ENCODE data around the gene PPP3CA. TPM values are rescaled to one million over a fixed set of nuclear protein-coding genes. Genes with fewer than 3 reads are reported as not detected.

The PPP3CA gene
- total RNA-seq, 2 donors from 2014 or later: 3.3 to 3.5 TPM

- no peak for DNase-seq (ENCODE audit: low spot score in 2 of 2)
- ATAC-seq: no peak
- H3K27ac Mint-ChIP-seq: no peak overlapping the region
- H3K36me3 Mint-ChIP-seq: no peaks in the 10 kb centered on the region
- no peaks in the 10 kb centered on the region for H3K9me3 Mint-ChIP-seq
Observed at GRCh38 chr4:101066626-101067170, 280.6 kb downstream of the PPP3CA start.

DNA sequence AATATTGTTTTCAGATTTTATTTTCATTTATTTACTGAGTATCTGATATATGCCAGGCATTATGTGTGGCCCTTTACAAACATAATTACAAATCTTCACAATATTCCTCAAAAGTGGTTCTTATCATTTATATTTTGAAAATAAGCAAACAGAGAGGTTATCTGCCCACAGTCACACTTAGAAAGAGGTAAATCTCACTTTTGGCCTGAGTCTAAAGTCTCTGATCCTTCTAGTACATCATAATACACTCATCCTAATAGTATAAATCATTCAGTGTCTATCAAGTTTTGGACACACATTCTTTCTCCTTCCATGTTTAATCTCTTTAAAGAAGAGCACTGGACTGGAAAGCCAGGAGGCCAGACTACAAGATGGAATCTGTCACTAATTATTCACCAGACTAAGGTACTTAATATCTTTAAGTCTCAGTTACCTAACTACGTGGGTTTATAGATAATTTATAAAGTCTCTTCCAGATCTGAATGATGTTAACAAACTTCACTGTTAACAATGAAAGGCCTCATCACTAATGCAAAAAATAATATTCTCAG is 281.3 kb downstream of the PPP3CA start:
- ATAC-seq (no peak), DNase-seq (ENCODE audit: low spot score in 2 of 2) (no peak)
- no peaks in the 10 kb centered on the region for H3K36me3 Mint-ChIP-seq
- H3K9me3 Mint-ChIP-seq: no peaks in the 10 kb centered on the region
- no peak overlapping the region for H3K27ac Mint-ChIP-seq

GRCh38 chr4:101065346-101065745 is 282.0 kb downstream of the PPP3CA start:
- Mint-ChIP-seq H3K9me3 (no peaks in the 10 kb centered on the region), H3K36me3 (no peaks in the 10 kb centered on the region), H3K27ac (no peak overlapping the region)
- DNase-seq (ENCODE audit: low spot score in 2 of 2): no peak
- no peak for ATAC-seq

- Mint-ChIP-seq H3K27ac (no peak overlapping the region), H3K9me3 (no peaks in the 10 kb centered on the region), H3K36me3 (no peaks in the 10 kb centered on the region)
- ATAC-seq (no peak), DNase-seq (ENCODE audit: low spot score in 2 of 2) (no peak)
Observed at GRCh38 chr4:101064541-101065180, 282.7 kb downstream of the PPP3CA start.

DNA sequence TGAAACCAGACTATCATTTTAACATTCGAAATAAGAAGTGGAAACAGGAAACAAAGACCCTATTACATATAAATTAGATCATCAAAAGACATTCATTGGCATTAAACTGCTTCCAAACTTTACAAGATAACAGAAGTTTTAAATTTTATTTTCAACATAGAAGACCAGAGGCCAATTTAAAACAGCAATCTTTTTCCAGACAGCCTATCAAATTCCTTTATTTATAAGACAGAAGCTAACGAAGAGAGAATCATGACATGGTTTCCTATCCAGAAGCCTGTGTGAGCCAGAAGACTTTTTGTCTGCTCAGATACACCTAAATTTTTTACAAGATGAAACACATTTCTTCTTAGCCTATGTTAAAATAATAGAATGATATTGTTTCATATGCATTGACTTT is 291.9 kb downstream of the PPP3CA start:
- ATAC-seq (no peak), DNase-seq (ENCODE audit: low spot score in 2 of 2) (no peak)
- no peak overlapping the region for H3K27ac Mint-ChIP-seq
- H3K36me3 Mint-ChIP-seq: no peaks in the 10 kb centered on the region
- H3K9me3 Mint-ChIP-seq: no peaks in the 10 kb centered on the region

GRCh38 chr4:101050837-101051205 is 296.5 kb downstream of the PPP3CA start:
- no peak for ATAC-seq
- Mint-ChIP-seq H3K36me3 (no peaks in the 10 kb centered on the region), H3K9me3 (no peaks in the 10 kb centered on the region), H3K27ac (no peak overlapping the region)
- DNase-seq (ENCODE audit: low spot score in 2 of 2): no peak

- peaks cover 0 to 4% of the 10 kb centered on the region in 2 donors for H3K36me3 Mint-ChIP-seq
- no peak overlapping the region for H3K27ac Mint-ChIP-seq
- ATAC-seq: peak; percentile 46 to 88
- H3K9me3 Mint-ChIP-seq: no peaks in the 10 kb centered on the region
- no peak for DNase-seq (ENCODE audit: low spot score in 2 of 2)
Observed at GRCh38 chr4:101050088-101050836, 297.1 kb downstream of the PPP3CA start.

GRCh38 chr4:101049549-101050001 is 297.8 kb downstream of the PPP3CA start:
- H3K9me3 Mint-ChIP-seq: no peaks in the 10 kb centered on the region
- H3K27ac Mint-ChIP-seq: no peak overlapping the region
- peaks cover 0 to 9% of the 10 kb centered on the region in 2 donors for H3K36me3 Mint-ChIP-seq
- ATAC-seq (no peak), DNase-seq (ENCODE audit: low spot score in 2 of 2) (no peak)

DNA sequence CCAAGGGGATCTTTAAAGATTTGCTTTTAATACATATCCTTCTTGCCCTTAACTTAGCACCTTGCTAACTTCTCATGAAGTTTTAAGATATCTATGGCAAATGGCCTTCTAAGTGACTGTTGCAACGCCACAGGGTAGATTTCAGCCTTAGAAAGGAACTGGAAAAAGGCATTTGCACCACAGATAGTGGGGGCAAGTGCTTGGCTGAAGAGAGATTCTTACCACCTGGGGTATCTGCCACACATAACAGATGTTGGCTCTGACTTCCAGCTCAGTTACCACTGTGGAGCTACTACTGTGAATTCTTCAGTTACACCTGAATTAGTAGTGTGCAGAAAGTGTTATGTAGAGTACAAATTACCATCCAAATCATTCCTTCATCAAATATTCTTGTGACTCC is 302.6 kb downstream of the PPP3CA start:
- no peak for ATAC-seq
- no peak for DNase-seq (ENCODE audit: low spot score in 2 of 2)
- Mint-ChIP-seq H3K9me3 (no peaks in the 10 kb centered on the region), H3K36me3 (peaks cover 0 to 9% of the 10 kb centered on the region in 2 donors), H3K27ac (no peak overlapping the region)

DNA sequence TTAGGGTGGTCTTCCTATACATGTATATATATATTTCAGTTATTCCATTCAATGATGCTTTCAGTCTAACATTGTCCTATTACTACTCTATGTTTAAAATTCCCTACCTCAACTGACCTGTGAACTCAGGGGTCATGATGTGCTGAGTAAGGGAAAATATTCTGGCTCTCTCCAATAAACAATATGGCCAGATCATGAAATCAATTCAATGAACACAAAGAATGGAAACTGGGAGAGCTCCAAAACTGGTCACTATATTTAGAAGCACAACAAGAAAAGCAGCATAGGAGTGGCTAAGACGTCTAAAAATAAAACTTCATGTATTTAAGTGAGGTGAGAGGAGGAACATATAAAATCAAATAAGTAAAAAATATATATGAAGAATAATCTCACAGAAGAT is 304.5 kb downstream of the PPP3CA start:
- ATAC-seq (no peak), DNase-seq (ENCODE audit: low spot score in 2 of 2) (no peak)
- no peaks in the 10 kb centered on the region for H3K9me3 Mint-ChIP-seq
- H3K36me3 Mint-ChIP-seq: peaks cover 0 to 9% of the 10 kb centered on the region in 2 donors
- H3K27ac Mint-ChIP-seq: no peak overlapping the region

DNA sequence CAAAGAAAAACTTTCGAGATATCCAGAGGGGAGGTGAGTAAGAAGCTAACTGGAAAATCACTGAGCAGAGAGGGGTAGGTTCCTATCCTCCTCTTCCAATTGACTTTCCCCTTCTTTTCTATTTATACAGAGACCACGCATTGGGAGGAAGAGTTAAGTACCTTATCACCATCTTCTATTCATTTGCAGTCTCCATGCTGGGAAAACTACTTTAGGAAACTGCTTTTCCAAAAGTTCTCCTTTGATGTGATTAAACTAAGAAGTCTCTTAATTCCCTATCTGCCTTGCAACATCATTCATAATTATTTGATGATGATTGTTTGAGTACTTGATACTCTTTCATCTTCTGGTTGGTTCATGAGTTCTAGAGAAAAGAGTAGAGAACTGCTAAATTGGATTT is 306.6 kb downstream of the PPP3CA start:
- H3K36me3 Mint-ChIP-seq: peaks cover 0 to 9% of the 10 kb centered on the region in 2 donors
- no peaks in the 10 kb centered on the region for H3K9me3 Mint-ChIP-seq
- no peak overlapping the region for H3K27ac Mint-ChIP-seq
- ATAC-seq: no peak
- DNase-seq (ENCODE audit: low spot score in 2 of 2): no peak

DNA sequence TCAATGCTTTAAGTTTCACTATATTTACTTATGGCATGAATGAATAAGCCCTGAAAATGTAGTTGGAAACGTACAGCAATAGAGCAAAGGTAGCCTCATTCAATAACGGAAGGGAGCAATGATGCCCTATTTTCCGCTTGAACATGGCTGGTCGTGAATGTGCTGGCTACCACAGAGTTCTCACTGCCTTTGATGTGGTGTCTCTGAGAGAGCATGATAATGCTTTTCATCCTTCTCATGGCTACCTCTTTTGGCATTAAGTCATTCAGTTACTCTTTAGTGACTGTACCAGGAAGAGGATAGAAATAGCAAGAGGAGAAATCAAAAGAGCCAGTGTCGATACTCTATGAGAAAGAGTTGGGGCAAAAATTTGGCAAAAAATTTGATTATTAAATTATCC is 308.0 kb downstream of the PPP3CA start:
- no peak for DNase-seq (ENCODE audit: low spot score in 2 of 2)
- peak; percentile 92 to 94 for ATAC-seq
- peak overlapping the region; percentile 49 to 65 for H3K27ac Mint-ChIP-seq
- H3K36me3 Mint-ChIP-seq: no peaks in the 10 kb centered on the region
- no peaks in the 10 kb centered on the region for H3K9me3 Mint-ChIP-seq

GRCh38 chr4:101037938-101038413 is 309.4 kb downstream of the PPP3CA start:
- Mint-ChIP-seq H3K27ac (no peak overlapping the region), H3K9me3 (no peaks in the 10 kb centered on the region), H3K36me3 (peaks cover 0 to 5% of the 10 kb centered on the region in 2 donors)
- no peak for DNase-seq (ENCODE audit: low spot score in 2 of 2)
- ATAC-seq: peak; percentile 48 to 76

DNA sequence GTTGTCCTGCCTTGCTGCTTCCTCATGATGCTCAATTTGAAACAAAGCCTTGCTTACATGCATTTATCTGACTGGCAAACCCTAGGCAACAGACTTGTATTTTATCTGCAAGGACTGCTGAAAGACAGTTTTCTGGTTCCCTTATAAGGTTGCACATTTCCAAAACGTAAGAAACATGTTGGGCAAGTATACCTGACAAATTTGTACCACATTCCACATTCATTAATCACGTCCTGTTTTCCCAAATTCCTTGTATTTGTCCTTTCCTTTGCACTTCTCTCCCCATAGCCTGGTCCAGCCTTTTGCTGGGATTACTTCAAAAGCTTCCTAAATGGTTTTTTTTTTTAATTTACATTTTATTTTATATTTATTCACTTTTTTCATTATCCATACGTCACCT is 310.1 kb downstream of the PPP3CA start:
- H3K9me3 Mint-ChIP-seq: no peaks in the 10 kb centered on the region
- ATAC-seq (no peak), DNase-seq (ENCODE audit: low spot score in 2 of 2) (no peak)
- H3K27ac Mint-ChIP-seq: no peak overlapping the region
- H3K36me3 Mint-ChIP-seq: peaks cover 0 to 5% of the 10 kb centered on the region in 2 donors

DNA sequence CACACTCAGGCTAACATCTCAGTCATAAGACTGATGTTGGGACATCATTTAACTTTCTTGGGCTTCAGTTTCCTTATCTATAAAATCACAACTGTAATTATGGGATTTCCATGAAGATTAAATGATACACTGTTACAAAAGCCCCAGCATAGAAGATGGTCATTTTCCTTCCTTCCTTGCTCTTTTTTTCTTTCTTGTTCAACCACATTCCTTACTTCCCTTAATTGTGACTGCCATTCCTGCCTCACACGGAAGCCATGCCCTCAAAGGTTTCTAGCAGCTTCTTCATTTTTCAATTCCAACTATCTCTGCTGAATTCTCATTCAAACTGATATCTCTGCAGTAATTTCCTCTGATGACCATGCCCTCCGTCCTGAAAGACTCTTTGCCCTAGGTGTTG is 311.8 kb downstream of the PPP3CA start:
- ATAC-seq: no peak
- DNase-seq (ENCODE audit: low spot score in 2 of 2): no peak
- Mint-ChIP-seq H3K9me3 (no peaks in the 10 kb centered on the region), H3K36me3 (peaks cover 0 to 5% of the 10 kb centered on the region in 2 donors), H3K27ac (no peak overlapping the region)

GRCh38 chr4:101033986-101034385 is 313.3 kb downstream of the PPP3CA start:
- Mint-ChIP-seq H3K9me3 (no peaks in the 10 kb centered on the region), H3K36me3 (peaks cover 0 to 5% of the 10 kb centered on the region in 2 donors), H3K27ac (no peak overlapping the region)
- DNase-seq (ENCODE audit: low spot score in 2 of 2) (no peak), ATAC-seq (no peak)

GRCh38 chr4:101032541-101032940 is 314.8 kb downstream of the PPP3CA start:
- no peak for ATAC-seq
- H3K36me3 Mint-ChIP-seq: peaks cover 0 to 5% of the 10 kb centered on the region in 2 donors

More at GRCh38 chr4:101032541-101032940, 314.8 kb downstream of the PPP3CA start:
- H3K27ac Mint-ChIP-seq: no peak overlapping the region
- DNase-seq (ENCODE audit: low spot score in 2 of 2): no peak
- H3K9me3 Mint-ChIP-seq: no peaks in the 10 kb centered on the region
